ENCODE measurements around the gene TMC1. TPM values are rescaled to one million over a fixed set of nuclear protein-coding genes. Genes with fewer than 3 reads are reported as not detected.

The TMC1 gene
- total and polyA plus RNA-seq, 2 of the 13 experiments (the other 11 are each of a cell fraction or from before 2014, with no cell fraction given) = 0.02 to 0.03 TPM

DNA sequence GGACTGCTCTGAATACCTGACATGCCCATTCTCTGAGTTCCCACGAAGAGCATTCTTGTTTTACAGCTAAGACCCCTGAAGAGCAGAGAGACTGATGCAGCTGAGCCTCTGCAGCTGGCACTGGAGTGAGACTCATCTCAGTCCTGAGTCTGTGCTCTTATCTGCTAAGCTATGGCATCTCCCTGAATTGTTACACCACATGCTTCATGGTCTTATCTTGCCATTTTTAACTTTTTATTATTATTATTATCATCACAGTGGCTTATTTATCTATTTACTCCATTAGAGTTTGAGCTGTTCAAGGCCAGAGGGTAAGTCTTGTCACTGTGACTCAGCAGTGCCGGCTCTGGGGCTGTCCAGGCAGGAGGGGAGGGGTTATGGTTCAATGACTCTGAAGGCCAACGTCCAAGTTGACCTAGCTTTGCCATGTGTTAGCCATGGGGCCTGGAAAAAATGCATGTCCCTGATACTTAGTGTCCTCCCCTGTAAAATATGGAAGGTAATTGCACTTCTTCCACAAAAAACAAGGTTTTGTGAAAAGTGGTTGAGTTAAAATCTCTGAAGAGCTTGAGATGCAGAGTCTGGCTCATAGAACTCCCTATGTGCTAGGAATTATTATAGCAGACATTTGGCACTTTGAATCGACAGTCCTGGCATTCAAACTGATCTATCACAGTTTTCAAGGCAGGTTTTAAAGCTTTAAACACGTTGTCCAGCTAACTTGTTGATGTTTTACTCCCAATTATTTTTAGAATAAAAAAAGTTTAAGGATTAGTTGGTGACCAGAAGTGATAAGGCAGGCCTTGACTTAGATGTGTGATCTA lies 336.9 kb downstream of the TMC1 start (continued):
- no peak for TF ChIP-seq ZSCAN25 (CRISPR knock-in tag; IDR thresholded peaks at IDR 0.05)
- TF ChIP-seq ZNF160 (CRISPR knock-in tag; IDR thresholded peaks at IDR 0.05) = peak; percentile 41; the same call in 1 of the 2 replicates
- TF ChIP-seq PPARG (CRISPR knock-in tag; conservative IDR thresholded peaks at IDR 0.05) = no peak; the same call in 1 of the 2 replicates
- TF ChIP-seq ZNF142 (CRISPR knock-in tag; IDR thresholded peaks at IDR 0.05) = peak; percentile 58; the same call in 1 of the 2 replicates
- no peak for TF ChIP-seq FLYWCH1 (CRISPR knock-in tag; IDR thresholded peaks at IDR 0.05)
- TF ChIP-seq ZSCAN29 (CRISPR knock-in tag; conservative IDR thresholded peaks at IDR 0.05) = 0 out of 2 replicates have a peak, but pooled peaks have one; percentile 59
- no peak for TF ChIP-seq FIP1L1 (IDR thresholded peaks at IDR 0.05; ENCODE audit: borderline replicate concordance, insufficient read depth, low read depth, low read length)
- TF ChIP-seq POLR2AphosphoS5 (IDR thresholded peaks at IDR 0.05; ENCODE audit: low read depth, low read length) = 0 out of 2 replicates have a peak, but pooled peaks have one; percentile 2
- TF ChIP-seq KLF11 (CRISPR knock-in tag; IDR thresholded peaks at IDR 0.05) = no peak
- TF ChIP-seq NR2F6 (IDR thresholded peaks at IDR 0.05) = peak; percentile 49; the same call in 1 of the 2 replicates
- TF ChIP-seq NR2F6 (CRISPR knock-in tag; IDR thresholded peaks at IDR 0.05) = peak; percentile 61; the same call in 1 of the 2 replicates
- no peak for TF ChIP-seq ZNF768 (CRISPR knock-in tag; IDR thresholded peaks at IDR 0.05)
- peak; percentile 32; the same call in 1 of the 2 replicates for TF ChIP-seq RAD21 (CRISPR knock-in tag; IDR thresholded peaks at IDR 0.05)
- TF ChIP-seq, protein P1, sequence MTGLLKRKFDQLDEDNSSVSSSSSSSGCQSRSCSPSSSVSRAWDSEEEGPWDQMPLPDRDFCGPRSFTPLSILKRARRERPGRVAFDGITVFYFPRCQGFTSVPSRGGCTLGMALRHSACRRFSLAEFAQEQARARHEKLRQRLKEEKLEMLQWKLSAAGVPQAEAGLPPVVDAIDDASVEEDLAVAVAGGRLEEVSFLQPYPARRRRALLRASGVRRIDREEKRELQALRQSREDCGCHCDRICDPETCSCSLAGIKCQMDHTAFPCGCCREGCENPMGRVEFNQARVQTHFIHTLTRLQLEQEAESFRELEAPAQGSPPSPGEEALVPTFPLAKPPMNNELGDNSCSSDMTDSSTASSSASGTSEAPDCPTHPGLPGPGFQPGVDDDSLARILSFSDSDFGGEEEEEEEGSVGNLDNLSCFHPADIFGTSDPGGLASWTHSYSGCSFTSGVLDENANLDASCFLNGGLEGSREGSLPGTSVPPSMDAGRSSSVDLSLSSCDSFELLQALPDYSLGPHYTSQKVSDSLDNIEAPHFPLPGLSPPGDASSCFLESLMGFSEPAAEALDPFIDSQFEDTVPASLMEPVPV (CRISPR knock-in tag; IDR thresholded peaks at IDR 0.05) = no peak
- TF ChIP-seq SNAI1 (CRISPR knock-in tag; IDR thresholded peaks at IDR 0.05; ENCODE audit: borderline replicate concordance) = no peak
- no peak for TF ChIP-seq SNRNP70 (IDR thresholded peaks at IDR 0.05; ENCODE audit: low read depth, low read length)
- TF ChIP-seq ZNF512 (CRISPR knock-in tag; IDR thresholded peaks at IDR 0.05) = no peak
- TF ChIP-seq IKZF4 (CRISPR knock-in tag; IDR thresholded peaks at IDR 0.05; ENCODE audit: borderline replicate concordance, low read depth, not compliant biosample characterization) = no peak
- TF ChIP-seq TMF1 (CRISPR knock-in tag; IDR thresholded peaks at IDR 0.05; ENCODE audit: low read depth) = no peak

All from HepG2 (cell line).